G401.6 (cell line): ENCODE data around the gene SUPV3L1.
"Not testable (repeated sequence)": the region's sequence is repeated elsewhere in the genome, so short reads cannot be mapped to it uniquely, and the experiment has no call there.

Source experiments
- FAIRE-seq: peaks from 2 replicates; lab custom pipeline; 2012; peaks lifted over from hg19 to GRCh38; lab: Jason Lieb, UNC

SUPV3L1 gene

GRCh38 chr10:69179743-69180524, at the start of gene SUPV3L1:
TSS of gene SUPV3L1 (plus strand) at chr10:69180234. CDS start at chr10:69180292, 58 bp downstream.
- FAIRE-seq: peak; percentile 95

- no peak for FAIRE-seq
Observed at GRCh38 chr10:69130251-69130650, 49.8 kb upstream of the SUPV3L1 start.

DNA sequence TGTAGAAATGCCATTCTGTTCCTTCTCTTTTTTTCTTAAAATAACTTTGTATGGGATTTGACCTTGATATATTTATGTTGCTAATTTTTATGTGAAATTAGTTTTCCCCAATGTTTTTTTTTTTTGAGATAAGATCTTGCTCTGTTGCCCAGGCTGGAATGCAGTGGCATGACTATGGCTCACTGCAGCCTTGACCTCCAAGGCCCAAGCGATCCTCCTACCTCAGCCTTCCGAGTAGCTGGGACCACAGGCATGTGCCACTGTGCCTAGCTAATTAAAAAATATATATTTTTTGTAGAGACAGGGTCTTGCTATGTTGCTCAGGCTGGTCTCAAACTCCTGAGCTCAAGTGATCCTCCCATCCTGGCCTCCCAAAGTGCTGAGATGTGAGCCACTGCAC, 40.1 kb upstream of the SUPV3L1 start:
- no peak for FAIRE-seq

DNA sequence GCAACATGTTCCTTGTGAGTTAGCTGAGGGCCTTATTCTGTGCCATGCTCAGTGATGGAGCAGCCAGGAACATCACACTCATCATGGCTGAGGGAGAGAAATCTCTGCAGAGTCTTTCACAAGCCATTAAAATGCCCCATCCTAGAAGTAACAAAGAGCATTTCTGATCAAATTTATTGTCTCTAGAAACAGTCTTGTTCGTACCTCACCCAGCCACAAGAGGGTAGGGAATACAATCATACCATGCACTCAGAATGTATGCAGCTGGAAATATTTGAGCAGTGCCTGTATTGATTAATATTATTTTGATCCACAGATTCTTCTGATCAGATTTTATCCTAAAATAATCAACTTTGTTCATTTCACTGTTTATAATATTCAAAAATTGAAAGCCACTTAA, 38.7 kb upstream of the SUPV3L1 start:
- no peak for FAIRE-seq

- FAIRE-seq: not testable (repeated sequence)
Observed at GRCh38 chr10:69142074-69142473, 38.0 kb upstream of the SUPV3L1 start.

- no peak for FAIRE-seq
Observed at GRCh38 chr10:69142983-69143382, 37.1 kb upstream of the SUPV3L1 start.

GRCh38 chr10:69145329-69145728, 34.7 kb upstream of the SUPV3L1 start:
- FAIRE-seq: no peak

- no peak for FAIRE-seq
Observed at GRCh38 chr10:69145864-69146263, 34.2 kb upstream of the SUPV3L1 start.

DNA sequence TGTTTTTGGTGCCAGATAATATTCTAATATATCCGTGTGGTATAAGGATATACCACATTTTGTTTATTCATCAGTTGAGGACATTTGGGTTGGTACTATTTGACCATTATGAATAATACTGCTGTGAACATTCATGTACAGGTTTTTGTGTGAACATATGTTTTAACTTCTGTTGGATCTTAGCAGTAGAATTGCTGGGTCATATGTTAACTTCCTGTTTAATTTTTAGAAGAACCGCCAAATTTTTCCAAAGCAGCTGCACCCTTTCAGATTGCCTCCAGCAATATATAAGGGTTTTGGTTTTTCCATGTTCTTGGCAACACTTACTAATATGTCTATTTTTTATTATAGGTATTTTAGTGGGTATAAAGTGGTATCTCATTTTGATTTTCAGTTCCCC, 33.3 kb upstream of the SUPV3L1 start:
- FAIRE-seq: no peak

- no peak for FAIRE-seq
Observed at GRCh38 chr10:69151984-69152383, 28.1 kb upstream of the SUPV3L1 start.

DNA sequence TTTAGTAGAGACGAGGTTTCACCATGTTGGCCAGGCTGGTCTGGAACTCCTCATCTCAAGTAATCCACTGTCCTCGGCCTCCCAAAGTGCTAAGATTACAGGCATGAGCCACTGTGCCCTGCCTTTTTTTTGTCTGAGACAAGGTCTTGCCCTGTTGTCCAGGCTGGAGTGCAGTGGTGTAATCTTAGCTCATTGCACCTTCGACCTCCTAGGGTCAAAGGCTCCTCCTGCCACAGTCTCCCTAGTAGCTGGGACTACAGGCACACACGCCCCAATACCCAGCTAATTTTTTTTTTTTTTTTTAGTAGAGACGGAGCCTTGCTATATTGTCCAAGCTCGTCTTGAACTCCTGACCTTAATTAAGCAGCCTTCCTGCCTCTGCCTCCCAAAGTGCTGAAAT, 26.8 kb upstream of the SUPV3L1 start:
- no peak for FAIRE-seq

- FAIRE-seq: no peak
Observed at GRCh38 chr10:69160809-69161241, 19.2 kb upstream of the SUPV3L1 start.

DNA sequence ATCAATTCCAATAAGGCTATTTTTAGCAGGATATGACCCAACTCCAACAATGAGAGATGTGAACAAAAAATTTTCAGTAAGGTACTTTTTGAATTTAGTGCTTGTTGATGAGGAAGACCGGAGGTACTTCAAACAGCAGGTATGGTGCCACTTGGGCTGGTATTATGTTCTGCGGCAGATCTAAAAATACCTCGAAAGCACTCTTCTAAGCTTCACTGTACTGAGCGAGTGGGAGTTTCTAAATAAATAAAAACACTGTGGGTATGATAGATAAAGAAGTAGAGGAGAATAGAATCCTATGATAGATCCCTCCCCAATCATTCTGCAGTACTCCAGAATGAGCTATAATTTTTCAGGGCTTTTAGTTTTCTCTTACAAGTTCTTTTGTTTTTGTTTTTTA, 11.5 kb upstream of the SUPV3L1 start:
- FAIRE-seq: no peak

DNA sequence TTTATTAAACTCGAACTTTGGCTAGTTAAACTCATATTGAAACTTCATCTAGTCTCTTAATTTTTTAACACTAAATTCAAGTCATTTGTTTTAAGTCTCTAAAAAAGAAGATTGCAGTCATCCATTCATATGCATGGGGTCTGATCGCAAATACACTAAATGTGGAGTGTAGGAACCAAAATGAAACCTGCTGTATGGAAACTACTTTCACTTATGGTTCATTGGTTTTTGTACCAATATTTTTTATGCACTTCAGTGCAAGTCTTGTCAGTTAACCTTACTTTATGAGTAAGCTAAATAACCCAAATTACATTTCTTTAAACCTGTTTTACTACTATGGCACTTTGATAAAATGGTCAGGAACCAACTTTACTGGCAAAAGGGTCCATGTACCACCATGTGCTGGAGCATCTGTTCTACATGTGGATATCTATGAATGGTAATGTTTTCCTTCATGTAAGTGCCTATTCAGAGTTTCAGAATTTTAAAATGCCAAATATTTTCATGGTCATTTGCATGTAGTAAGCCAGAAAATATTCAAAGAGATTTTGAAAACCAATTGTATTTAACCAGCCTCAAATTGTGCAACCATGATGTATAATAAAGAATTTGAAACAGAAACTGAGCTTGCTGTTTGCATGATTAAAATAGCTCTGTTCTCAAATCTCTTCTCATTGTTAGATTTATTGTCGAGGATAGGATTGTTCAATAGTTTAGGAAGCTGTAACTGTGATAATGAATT, 7.6 kb upstream of the SUPV3L1 start:
- FAIRE-seq: no peak

- FAIRE-seq: not testable (repeated sequence)
Observed at GRCh38 chr10:69175326-69175725, 4.7 kb upstream of the SUPV3L1 start.

DNA sequence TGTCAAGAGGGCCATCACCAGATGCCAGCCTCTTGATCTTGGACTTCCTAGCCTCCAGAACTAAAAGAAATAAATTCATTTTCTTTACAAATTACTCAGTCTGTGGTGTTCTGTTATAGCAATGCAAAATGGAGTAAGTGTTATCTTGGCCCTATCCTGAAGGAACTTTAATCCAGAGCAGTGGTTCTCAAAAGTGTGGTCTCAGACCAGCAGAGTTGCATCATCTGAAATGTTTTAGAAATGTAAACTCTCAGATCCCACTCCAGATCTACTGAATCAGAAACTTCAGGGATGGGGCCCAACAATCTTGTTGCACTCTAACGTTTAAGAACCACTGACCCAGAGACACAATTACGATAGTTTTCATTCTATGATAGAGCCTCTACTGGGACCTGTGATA, 3.2 kb upstream of the SUPV3L1 start:
- FAIRE-seq: no peak

GRCh38 chr10:69179089-69179742, 818 bp upstream of the SUPV3L1 start:
- FAIRE-seq: no peak

- no peak for FAIRE-seq
Observed at GRCh38 chr10:69180525-69181204, 631 bp downstream of the SUPV3L1 start.

GRCh38 chr10:69181433-69181832, 1.4 kb downstream of the SUPV3L1 start:
- FAIRE-seq: no peak

DNA sequence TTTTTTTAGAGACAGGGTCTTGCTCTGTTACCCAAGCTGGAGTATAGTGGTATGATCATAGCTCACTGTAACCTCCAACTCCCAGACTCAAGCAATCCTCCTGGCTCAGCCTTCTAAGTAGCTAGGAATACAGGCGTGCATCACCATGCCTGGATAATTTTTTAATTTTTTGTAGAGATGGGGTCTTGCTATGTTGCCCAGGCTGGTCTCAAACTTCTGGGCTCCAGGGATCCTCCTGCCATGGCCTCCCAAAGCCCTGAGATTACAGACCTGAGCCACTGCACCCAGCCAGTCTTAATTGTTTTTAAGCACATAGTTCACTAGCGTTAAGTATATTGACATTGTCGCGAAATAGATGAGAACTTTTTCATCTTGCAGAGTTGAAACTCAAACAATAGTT, 2.0 kb downstream of the SUPV3L1 start:
- FAIRE-seq: no peak

DNA sequence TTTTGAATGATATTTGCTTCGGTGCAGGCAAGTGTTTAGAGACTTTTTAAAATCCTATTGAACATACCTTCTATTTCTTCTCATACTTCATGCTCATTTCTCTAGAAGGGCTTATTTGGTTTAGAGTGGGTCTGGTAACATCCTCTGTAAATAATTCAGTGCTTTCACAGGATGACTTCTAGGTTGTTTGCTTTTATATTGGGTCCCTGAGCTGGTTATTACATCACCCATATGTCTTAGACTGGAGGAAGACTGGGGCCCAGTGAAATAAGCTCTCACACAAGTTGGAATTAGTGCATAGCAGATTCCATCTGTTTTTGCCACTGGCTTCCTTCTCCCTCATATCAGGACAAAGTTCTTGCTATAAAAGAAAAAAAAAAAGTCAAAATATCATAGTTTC, 6.5 kb downstream of the SUPV3L1 start:
- FAIRE-seq: no peak

DNA sequence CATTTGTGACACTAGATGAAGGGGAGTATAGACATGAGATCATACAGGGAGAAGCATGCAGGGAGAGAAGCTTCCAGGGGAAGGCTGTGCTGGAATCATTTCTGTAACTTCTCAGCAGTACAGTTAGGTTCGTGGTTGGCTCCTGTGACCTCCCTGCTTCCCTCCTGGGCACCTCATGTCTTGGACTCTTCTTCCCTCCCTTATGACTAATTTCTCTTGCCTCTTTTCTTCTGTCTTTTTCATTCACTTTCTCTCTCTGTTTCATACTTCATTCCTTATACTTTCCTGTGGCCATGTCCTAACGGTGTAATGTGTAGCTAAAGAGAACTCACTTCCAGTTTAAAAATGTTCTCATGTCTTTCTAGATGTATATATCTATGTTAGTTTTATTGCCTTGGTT, 21.0 kb downstream of the SUPV3L1 start:
- no peak for FAIRE-seq

DNA sequence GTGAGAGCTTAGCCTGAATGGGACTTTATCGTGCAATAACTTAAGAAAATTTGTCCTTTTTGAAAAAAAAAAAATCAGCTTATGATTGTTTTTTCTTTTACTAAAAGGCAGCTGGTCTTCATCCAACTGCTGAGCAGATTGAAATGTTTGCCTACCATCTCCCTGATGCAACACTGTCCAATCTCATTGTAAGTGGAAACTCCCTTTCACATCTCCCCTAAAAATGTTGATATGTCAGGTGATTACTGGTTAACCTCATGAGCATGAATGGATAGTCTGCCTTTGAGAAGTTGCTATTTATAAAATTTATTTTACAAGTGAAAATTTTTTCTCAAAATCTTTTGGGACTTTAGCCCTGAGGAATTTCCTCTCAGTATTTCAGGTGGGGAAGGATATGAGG, 22.3 kb downstream of the SUPV3L1 start:
- no peak for FAIRE-seq
